NCI-H2171 treated with DMSO at 0.1 percent for 48 hours (cell line): Measurements from ENCODE around the gene HAGHL.
"Not testable (repeated sequence)": the region's sequence is repeated elsewhere in the genome, so short reads cannot be mapped to it uniquely, and the experiment has no call there.

Experiments
- DNase-seq: peaks from one replicate; lab custom pipeline; 2025; lab: John Stamatoyannopoulos, UW

The HAGHL gene

DNA sequence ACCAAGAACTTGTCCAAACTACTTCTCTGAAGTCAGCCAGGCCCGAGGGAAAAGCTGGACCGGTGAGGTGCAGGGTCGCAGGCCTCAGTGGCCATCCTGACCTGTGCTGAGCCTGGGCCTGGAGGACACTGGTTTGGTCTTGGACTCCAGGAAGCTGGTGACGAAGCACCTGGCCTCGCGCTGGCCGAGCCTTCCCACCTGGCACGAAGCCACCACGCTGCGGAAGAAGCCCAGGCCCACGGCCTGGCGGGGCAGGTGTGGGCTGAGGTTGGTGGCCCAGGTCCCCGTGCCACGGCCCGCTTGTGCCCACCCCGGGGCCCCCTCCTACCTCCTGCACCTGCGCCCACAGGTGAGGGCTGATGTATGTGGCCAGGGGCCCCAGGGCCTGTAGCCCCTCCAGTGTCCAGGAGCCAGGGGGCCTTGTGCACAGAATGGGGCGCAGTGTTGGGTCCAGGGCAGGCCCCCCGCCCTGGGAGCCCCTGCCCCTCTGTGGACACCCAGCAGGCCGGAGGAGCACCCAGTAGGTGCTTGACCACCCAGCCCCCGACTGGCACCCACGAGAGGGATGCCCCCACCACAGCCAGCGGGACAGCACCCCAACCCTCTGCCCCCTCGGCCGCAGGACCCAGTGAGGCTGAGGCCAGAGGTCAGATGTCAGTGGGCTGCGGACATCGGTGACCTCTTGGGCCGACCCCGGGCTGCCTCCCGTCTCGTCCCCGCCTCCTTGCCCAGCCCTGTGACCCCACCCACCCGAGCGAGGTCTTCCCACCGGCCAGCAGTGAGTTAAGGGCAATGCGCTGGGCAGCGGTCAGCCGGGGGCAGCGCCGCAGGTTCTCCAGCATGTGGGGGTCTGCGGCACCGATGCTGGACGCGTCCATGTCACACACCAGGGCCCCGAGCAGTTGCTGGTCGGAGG lies 47.4 kb downstream of the HAGHL start:
- DNase-seq = no peak

DNA sequence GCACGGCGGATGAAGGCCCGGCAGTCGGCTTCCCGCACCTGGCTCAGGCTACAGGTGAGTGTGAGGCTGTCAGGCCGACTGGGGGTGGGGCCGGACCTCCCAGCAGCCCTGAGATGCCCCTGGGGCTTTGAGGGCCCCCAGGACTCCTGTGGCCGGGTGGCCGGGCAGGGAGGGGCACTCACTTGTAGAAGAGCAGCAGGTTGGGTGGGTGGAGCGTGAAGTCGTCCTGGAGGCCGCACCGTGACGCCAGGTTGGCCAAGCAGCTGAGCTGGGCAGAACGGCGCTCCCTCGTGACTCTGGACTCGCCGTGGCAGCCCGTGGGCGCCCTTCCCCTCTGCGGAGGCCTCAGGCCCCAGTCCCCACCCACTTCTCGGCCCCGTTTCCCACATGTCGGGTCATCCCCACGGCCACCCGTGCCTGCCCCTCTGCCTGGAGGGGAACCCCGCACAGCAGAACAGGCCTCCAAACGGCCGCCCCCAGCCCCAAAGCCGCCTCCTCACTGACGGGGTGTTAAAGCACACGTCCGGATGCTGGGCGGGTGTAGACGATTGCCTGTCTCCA lies 48.4 kb downstream of the HAGHL start:
- DNase-seq = no peak

DNA sequence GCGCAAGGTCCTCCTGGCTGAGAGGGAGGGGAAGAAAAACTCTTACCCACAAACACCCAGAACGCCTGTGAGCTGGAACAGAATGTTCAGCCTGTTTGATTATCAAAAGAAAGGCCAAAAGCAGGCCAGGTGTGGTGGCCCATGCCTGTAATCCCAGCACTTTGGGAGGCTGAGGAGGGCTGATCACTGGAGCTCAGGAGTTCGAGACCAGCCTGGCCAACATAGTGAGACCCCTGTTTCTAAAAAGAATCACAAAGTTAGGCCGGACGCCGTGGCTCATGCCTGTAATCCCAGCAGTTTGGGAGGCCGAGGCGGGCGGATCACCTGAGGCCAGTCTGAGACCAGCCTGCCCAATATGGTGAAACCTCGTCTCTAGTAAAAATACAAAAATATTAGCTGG lies 49.4 kb downstream of the HAGHL start:
- DNase-seq = not testable (repeated sequence)

DNA sequence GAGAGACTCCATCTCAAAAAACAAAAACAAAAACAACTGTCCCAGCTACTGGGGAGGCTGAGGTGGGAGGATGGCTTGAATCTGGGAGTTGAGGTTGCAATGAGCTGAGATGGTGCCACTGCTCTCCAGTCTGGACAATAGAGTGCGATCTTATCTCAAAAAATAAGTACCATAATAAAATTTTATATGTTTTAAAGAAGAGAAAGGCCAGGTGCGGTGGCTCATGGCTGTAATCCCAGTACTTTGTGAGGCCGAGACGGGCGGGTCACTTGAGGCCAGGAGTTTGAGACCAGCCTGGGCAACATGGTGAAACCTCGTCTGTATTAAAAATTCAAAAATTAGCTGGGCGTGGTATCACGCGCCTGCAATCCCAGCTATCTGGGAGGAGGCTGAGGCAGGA lies 49.9 kb downstream of the HAGHL start:
- no peak for DNase-seq

DNA sequence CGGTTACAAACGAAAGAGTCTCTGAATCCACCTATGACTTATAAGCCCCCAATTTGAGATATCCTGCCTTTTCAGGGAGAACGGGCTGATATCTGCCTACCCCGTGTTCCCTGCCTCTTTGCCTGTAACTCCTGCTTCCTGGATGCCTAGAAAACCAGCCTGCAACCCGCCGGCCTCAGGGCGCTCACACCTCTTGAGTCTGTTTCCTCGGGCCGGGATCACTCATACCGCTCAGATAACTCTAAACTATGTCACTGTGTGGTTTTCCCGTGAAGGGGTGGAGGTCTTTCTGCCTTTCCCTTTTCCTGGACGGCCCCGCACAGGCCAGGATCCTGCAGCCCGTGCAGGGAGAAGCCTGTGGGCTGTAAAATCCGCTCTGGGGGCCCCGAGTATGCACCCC lies 50.9 kb downstream of the HAGHL start:
- no peak for DNase-seq

DNA sequence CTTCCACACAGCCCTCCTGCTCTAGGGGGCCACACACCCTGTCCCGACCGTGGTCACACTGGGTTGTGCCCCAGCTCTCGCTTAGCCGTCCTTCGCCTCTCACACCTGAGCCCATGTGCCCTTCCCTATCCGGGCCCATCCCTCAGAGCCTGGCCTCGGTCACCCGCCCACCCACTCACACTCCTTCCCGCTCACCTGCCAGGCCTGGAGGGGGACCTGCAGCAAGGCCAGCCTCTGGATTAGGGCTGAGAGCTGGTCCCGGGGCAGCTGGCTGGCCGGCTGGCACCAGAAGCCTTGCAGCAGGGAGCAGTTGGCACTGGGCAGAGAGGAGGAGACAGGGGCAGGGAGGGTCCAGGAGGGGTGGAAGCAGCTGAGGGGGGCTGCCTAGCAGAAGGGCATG lies 51.5 kb downstream of the HAGHL start:
- DNase-seq = no peak

DNA sequence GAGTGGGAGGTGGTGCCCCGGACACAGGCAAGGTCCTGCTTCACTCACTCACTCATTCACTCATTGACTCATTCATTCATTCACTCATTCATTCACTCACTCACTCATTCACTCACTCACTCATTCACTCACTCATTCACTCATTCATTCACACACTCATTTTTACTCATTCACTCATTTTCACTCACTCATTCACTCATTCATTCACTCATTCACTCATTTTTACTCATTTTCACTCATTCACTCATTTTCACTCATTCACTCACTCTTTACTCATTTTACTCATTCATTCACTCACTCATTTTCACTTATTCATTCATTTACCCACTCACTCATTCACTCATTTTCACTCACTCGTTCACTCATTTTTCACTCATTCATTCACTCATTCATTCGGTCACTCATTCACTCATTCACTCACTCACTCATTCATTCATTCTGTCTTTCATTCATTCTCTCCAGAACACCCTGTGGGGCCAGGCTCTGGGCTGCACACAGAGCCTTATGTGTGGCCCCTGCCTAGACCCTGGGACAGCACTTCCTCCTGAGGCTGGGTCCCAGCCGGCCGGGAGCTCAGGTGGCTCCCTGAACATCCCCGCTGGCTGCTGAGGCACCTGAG lies 52.1 kb downstream of the HAGHL start:
- no peak for DNase-seq
